GM18498 (cell line): Measurements from ENCODE around the gene COX4I1.
"Not testable (repeated sequence)": the region's sequence is repeated elsewhere in the genome, so short reads cannot be mapped to it uniquely, and the experiment has no call there.

ENCODE experiments used
- ATAC-seq: cut with Tn5 transposase; IDR thresholded peaks from one replicate; pipeline ENCODE4 v1.9.1; 2021; ENCODE audit warnings: mild to moderate bottlenecking, moderate library complexity; ENCODE audit not compliant: unreplicated experiment

Gene COX4I1

DNA sequence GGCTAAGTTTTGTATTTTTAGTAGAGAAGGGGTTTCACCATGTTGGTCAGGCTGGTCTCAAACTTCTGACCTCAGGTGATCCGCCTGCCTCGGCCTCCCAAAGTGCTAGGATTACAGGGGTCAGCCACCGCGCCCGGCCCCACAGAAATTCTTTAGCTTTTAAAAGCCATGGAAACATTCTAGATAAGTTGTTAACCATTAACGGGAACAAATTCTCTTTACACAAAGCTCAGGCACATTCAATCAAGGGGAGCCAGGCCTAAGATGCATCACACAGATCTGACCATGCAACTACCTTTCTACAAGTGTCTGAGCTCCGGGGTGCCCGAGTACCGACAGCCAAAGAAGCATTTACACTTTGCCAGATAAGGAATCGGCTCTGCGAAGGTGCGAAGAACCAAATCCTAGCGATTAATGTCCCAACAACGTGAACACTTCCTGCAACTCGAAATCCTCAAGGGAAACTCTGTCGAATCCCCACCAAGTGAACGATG is 1.2 kb upstream of the COX4I1 start:
- no peak for ATAC-seq

GRCh38 chr16:85798901-85799496 is 496 bp upstream of the COX4I1 start:
- peak; percentile 30 for ATAC-seq

- no peak for ATAC-seq
Measured at GRCh38 chr16:85800321-85800669, 800 bp downstream of the COX4I1 start.

GRCh38 chr16:85803570-85803969 is 4.1 kb downstream of the COX4I1 start:
- ATAC-seq: no peak

- no peak for ATAC-seq
Measured at GRCh38 chr16:85805442-85806045, 6.0 kb downstream of the COX4I1 start.

DNA sequence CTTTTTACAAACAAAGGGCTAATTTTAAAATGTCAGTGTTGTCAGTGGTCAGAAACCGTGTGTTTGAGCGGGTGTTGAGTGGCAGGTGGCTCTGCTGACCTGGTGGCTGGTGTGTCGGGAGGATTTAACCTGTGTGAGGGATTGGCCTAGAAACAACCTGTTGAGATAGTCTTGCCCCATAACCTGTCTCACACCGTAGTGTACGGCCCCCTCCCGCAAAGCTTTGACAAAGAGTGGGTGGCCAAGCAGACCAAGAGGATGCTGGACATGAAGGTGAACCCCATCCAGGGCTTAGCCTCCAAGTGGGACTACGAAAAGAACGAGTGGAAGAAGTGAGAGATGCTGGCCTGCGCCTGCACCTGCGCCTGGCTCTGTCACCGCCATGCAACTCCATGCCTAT is 7.0 kb downstream of the COX4I1 start:
- no peak for ATAC-seq

DNA sequence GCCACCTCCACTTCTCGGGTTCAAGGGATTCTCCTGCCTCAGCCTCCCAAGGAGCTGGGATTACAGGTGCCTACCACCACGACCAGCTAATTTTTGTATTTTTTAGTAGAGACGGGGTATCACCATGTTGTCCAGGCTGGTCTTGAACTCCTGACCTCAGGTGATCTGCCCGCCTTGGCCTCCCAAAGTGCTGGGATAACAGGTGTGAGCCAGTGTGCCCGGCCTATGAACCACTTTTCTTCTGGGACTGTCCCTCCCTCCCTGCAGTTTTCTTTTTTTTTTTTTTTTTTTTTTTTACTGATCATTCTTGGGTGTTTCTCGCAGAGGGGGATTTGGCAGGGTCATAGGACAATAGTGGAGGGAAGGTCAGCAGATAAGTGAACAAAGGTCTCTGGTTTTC is 7.8 kb downstream of the COX4I1 start:
- ATAC-seq: not testable (repeated sequence)

GRCh38 chr16:85808104-85808503 is 8.6 kb downstream of the COX4I1 start:
- ATAC-seq: not testable (repeated sequence)

DNA sequence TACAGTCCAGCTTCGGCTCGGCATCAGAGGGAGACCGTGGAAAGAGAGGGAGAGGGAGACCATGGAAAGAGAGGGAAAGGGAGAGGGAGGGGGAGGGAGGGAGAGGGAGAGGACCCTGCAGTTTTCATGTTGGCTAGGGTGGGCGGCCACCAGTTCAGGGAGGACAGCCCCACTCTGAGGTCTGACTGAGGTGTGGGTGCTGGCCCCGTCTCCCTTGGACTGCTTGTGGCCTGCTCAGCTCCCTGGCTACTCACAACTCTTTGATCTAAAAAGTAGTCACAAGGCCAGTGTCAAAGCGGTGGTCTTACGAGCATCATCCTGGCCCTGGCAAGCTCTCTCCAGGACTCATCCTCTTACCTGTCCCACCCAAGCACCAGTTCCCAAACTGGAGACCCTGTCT is 9.4 kb downstream of the COX4I1 start:
- ATAC-seq: no peak

DNA sequence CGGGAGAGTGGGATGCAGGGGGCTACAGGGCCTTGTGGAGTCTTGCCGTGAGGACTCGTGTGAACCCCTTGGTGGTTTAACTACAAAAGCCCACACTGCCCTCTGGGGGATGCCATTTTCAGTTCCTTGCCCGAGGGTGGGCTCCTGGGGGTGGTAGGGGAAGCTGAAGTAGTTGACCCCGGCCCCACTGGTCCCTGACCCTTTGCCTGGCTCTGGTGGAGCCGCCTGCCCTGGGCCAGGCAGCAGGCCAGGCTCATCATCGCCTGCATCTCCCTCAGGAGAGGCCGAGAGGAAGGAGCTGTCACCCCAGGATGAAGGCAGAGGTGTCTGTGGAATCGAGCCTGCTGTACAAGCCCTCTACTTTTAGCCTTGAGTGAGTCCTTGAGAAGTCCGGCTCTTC is 10.2 kb downstream of the COX4I1 start:
- no peak for ATAC-seq

DNA sequence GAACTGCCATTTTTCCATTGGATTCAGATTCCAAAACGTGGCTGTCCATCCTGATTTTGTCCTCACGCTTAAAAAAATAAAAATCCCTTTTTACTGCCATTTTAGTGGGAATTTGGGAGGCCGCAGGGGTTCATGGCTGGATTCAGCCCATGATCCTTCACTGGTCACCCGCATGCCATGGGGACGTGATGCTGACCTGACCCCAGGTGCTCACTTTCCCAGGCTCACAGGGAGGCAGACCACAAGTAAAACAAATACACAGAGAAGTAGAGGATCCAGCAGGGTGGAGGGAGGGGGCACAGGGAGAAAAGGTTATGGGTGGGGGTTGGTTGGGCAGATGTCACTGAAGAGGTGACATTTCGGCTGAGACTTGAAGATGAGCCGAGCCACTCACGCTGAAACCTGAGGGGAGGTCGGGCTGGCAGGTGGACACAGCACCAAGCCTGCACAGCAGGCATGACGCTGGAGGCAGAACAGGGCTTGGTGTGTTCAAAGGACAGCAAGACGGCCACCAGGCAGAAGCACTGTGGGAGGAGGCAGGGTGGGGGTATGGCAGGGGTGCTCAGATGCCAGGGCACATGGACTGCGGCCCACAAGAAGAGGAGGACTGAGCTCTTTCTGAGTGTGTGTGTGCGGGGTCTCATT is 10.7 kb downstream of the COX4I1 start:
- no peak for ATAC-seq

DNA sequence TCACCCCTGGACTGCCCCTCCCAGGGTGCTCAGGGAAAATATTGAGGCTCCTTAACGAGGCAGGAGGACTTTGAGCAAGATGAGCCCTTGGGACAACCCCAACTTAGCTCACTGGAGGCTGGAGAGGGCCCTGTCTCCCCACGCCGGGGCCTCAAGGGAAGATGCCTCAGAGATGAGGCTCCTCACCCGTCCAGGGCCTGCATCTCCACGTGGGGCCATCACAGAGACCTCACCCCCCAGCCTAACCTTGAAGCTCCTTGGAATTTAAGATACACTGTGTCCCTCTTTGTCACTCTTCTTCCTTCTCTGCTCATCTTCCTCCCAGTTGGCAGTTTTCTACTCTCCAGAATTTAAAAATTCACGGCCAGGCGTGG is 11.2 kb downstream of the COX4I1 start:
- no peak for ATAC-seq

DNA sequence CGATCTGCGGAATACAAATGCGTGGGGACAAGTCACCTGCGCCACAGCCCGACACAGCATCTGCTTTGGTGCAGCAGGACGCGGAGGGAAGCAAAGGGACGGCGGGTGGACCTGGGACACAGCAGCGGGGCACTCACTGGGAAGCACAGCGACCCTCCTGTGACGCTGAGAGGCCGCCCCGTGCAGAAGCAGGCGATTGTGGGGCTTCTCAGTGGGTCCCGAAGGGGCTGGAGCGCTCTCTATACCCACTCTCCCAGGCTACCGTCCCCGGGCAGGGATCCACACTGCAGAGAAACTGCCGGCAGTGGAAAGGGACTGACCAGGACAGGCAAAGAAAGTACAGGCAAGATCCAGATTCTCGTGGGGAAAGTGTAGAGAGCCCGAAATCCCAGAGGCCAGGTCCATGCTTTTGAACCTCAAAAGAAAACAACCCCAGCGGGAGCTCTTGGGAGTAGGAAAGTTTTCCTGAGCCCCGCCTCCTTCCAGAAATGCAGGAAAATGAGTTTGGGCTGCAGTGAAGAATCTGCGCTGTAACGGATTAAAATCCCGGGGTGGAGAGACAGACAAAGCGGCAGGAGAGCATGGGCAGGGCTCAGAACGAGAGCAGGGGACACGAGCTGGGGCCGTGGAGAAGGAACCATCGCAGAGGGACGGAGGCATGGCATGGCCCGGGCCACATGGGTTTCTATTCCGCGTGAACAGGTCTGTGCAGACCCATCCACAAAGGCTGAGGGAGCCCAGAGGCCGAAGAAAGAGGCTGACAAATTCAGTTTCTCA is 12.7 kb downstream of the COX4I1 start:
- no peak for ATAC-seq

DNA sequence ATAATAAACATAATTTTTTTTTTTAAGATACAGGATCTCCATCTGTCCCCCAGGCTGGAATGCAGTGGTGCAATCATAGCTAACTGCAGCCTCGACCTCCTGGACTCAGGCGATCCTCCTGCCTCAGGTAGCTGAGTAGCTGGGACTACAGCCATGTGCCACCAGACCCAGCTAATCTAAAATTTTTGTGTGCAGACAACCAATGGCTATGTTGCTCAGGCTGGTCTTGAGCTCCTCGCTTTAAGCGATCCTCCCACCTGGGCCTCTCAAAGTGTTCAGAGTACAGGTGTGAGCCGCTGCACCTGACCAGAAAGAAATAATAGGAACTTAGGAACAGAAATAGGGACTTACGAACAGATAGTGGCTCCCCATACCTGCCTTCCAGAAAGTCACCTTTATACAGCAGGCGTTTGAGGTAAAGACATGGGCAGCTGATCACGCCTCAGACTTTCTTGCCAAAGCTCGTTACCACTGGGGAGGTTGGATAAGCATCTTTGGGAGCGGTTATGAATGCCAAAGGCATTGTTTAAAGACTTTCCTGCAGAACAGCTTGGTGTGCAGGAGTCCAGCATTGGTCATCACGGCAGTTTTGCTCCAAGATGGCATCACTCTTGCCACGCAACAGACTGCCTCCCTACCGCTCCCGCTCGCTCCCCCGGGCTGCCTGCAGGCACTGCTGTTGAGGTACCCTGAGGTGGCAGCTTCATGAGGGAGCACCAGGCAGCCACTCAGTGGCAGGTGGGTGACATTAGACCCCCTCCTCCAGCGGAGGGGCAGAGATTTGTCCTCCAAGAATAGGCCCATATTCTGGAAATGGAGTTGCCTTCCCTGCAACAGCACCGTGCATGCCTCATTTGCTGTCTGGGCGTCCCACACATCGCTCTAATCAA is 13.6 kb downstream of the COX4I1 start:
- ATAC-seq: no peak

- ATAC-seq: no peak
Measured at GRCh38 chr16:85816159-85816558, 16.7 kb downstream of the COX4I1 start.

GRCh38 chr16:85817195-85817594 is 17.7 kb downstream of the COX4I1 start:
- ATAC-seq: not testable (repeated sequence)

DNA sequence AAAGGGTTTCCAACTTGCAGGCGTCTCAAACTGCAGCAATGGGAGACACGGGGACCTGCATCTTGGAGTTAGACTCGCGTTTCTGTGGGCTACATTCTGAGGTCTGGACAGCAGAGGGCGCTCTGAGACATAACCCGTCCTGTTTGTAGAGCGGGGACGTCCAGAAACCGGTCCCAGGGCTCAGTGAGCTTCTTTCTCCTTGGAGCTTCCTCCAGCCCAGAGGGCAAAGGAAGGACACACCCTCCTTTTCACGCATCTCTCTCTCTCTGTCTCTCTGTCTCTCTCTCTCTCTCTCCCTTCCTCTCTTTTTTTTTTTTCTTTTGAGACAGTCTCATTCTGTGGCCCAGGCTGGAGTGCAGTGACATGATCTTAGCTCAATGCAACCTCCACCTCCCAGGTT is 19.8 kb downstream of the COX4I1 start:
- no peak for ATAC-seq

GRCh38 chr16:85819771-85820170 is 20.3 kb downstream of the COX4I1 start:
- ATAC-seq: no peak

GRCh38 chr16:85820604-85821372 is 21.3 kb downstream of the COX4I1 start:
- ATAC-seq: no peak
